ENCODE measurements around the gene IL4I1. TPM values are rescaled to one million over a fixed set of nuclear protein-coding genes. Genes with fewer than 3 reads are reported as not detected.

The IL4I1 gene
- polyA plus RNA-seq, 1 of the 3 experiments (the other 2 are of a cell fraction): 0.35 TPM

DNA sequence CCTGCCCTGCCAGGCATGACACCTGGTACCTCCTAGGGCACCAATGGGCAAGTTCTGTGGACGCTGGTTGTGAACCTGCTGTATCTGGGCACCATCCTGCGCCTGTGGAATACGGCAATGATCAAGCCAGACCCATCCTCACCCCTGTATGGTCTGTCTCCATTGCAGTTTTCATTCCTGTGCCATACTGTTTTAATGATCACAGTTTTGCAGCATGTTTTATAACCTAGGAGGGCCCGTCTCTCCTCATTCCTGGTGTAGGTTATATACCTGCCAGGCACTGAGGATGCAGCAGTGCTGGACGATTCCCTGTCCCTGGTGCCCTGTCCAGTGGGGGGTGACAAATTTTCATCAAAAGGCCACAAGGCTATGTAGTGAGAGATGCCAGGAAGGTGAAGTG lies 13.6 kb downstream of the IL4I1 start:
- no peak overlapping the region for H3K9ac ChIP-seq
- H3K27ac ChIP-seq (ENCODE audit: low read depth in 2 of 2, low read length in 1 of 2): no peak overlapping the region
- no peaks in the 10 kb centered on the region for H3K9me3 ChIP-seq
- no peak for TF ChIP-seq MXI1 (IDR thresholded peaks at IDR 0.05; ENCODE audit: low read depth, low read length)
- TF ChIP-seq, protein P1, sequence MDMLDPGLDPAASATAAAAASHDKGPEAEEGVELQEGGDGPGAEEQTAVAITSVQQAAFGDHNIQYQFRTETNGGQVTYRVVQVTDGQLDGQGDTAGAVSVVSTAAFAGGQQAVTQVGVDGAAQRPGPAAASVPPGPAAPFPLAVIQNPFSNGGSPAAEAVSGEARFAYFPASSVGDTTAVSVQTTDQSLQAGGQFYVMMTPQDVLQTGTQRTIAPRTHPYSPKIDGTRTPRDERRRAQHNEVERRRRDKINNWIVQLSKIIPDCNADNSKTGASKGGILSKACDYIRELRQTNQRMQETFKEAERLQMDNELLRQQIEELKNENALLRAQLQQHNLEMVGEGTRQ (IDR thresholded peaks at IDR 0.05; ENCODE audit: borderline replicate concordance, low read depth, low read length): no peak
- TF ChIP-seq PBX3 (IDR thresholded peaks at IDR 0.05): no peak
- TF ChIP-seq RFX5 (IDR thresholded peaks at IDR 0.05; ENCODE audit: low read length): no peak
- no peak for TF ChIP-seq TCF12 (IDR thresholded peaks at IDR 0.05)
- TF ChIP-seq GATA2 (CRISPR knock-in tag; IDR thresholded peaks at IDR 0.05): no peak
- no peak for TF ChIP-seq YY1 (IDR thresholded peaks at IDR 0.05; ENCODE audit: low read depth)
- no peak for TF ChIP-seq MEF2A (IDR thresholded peaks at IDR 0.05; ENCODE audit: borderline replicate concordance, low read depth)
- TF ChIP-seq MAX (IDR thresholded peaks at IDR 0.05; ENCODE audit: low read depth): no peak
- TF ChIP-seq, protein P2, sequence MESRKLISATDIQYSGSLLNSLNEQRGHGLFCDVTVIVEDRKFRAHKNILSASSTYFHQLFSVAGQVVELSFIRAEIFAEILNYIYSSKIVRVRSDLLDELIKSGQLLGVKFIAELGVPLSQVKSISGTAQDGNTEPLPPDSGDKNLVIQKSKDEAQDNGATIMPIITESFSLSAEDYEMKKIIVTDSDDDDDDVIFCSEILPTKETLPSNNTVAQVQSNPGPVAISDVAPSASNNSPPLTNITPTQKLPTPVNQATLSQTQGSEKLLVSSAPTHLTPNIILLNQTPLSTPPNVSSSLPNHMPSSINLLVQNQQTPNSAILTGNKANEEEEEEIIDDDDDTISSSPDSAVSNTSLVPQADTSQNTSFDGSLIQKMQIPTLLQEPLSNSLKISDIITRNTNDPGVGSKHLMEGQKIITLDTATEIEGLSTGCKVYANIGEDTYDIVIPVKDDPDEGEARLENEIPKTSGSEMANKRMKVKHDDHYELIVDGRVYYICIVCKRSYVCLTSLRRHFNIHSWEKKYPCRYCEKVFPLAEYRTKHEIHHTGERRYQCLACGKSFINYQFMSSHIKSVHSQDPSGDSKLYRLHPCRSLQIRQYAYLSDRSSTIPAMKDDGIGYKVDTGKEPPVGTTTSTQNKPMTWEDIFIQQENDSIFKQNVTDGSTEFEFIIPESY (IDR thresholded peaks at IDR 0.05; ENCODE audit: borderline replicate concordance, low read depth): no peak
- H3K4me1 ChIP-seq (ENCODE audit: control insufficient read depth in 1 of 2, insufficient read depth in 2 of 2, low read depth in 1 of 2, low read length in 1 of 2): peaks cover 7 to 11% of the 10 kb centered on the region in 2 experiments; a peak in 2 of 4 replicates
- no peak overlapping the region for H3K4me2 ChIP-seq
- H4K20me1 ChIP-seq (ENCODE audit: insufficient read depth): no peaks in the 10 kb centered on the region
- H3K36me3 ChIP-seq (replicated peaks in 1 of 2; ENCODE audit: control insufficient read depth in 1 of 2, insufficient read depth in 2 of 2, low read length in 1 of 2): peaks cover 41 to 56% of the 10 kb centered on the region in 2 experiments
- DNase-seq: no peak
- no peaks in the 10 kb centered on the region for H3K27me3 ChIP-seq (ENCODE audit: insufficient read depth)
- CTCF ChIA-PET: no interaction called here
- H3K79me2 ChIP-seq (ENCODE audit: insufficient read depth): peaks cover 19% of the 10 kb centered on the region
- H2AFZ ChIP-seq (ENCODE audit: low read depth): no peak overlapping the region
- H3K4me3 ChIP-seq (ENCODE audit: low read depth in 2 of 2, low read length in 1 of 2): no peak overlapping the region
- POLR2A ChIA-PET: no interaction called here
- H3K9me2 ChIP-seq: no peaks in the 10 kb centered on the region
- peaks cover 10% of the 10 kb centered on the region for H3F3A ChIP-seq (replicated peaks; ENCODE audit: insufficient read depth)
- WGBS (ENCODE audit: low lambda C conversion rate): 89% methylated on average over 4 of the region's 5 CpGs

DNA sequence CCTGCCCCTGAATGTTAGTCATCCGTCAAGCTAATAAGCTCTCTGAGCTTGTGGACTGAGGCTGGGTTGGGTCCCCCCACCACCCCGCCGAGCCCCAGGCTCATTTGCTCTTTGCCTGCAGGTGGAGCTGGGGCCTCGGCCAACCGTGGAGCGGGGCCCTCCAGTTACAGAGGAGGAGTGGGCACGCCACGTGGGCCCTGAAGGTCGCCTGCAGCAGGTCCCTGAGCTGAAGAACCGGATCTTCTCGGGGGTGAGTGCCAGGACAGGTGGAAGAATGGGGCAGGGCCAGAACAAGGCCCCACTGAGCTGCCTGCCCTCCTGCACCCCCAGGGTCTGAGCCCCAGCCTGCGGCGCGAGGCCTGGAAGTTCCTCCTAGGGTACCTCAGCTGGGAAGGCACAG lies 14.0 kb downstream of the IL4I1 start:
- no peak for DNase-seq
- Histone ChIP-seq H3F3A (replicated peaks; ENCODE audit: insufficient read depth) (peaks cover 10% of the 10 kb centered on the region), H3K79me2 (ENCODE audit: insufficient read depth) (peaks cover 19% of the 10 kb centered on the region), H3K9ac (no peak overlapping the region), H3K27me3 (ENCODE audit: insufficient read depth) (no peaks in the 10 kb centered on the region), H4K20me1 (ENCODE audit: insufficient read depth) (no peaks in the 10 kb centered on the region), H3K4me1 (ENCODE audit: control insufficient read depth in 1 of 2, insufficient read depth in 2 of 2, low read depth in 1 of 2, low read length in 1 of 2) (peaks cover 7 to 11% of the 10 kb centered on the region in 2 experiments; a peak in 2 of 4 replicates), H3K27ac (ENCODE audit: low read depth in 2 of 2, low read length in 1 of 2) (no peak overlapping the region), H3K4me2 (no peak overlapping the region), H3K36me3 (replicated peaks in 1 of 2; ENCODE audit: control insufficient read depth in 1 of 2, insufficient read depth in 2 of 2, low read length in 1 of 2) (peaks cover 41 to 56% of the 10 kb centered on the region in 2 experiments), H2AFZ (ENCODE audit: low read depth) (no peak overlapping the region), H3K4me3 (ENCODE audit: low read depth in 2 of 2, low read length in 1 of 2) (no peak overlapping the region), H3K9me2 (no peaks in the 10 kb centered on the region), H3K9me3 (no peaks in the 10 kb centered on the region)
- CTCF ChIA-PET: no interaction called here
- no peak for TF ChIP-seq RAD21 (IDR thresholded peaks at IDR 0.05; ENCODE audit: low read length)
- POLR2A ChIA-PET: no interaction called here
- WGBS (ENCODE audit: low lambda C conversion rate): 97% methylated on average over 6 of the region's 14 CpGs
